ENCODE measurements around the gene ARID1B. TPM values are rescaled to one million over a fixed set of nuclear protein-coding genes. Genes with fewer than 3 reads are reported as not detected.

ARID1B gene
- total and polyA plus RNA-seq, 2 donors (not counting 1 experiment from before 2014, with no cell fraction given): 47.2 to 280 TPM

GRCh38 chr6:157073596-157073995, 296.4 kb downstream of the ARID1B start:
- Histone ChIP-seq H3K79me2 (ENCODE audit: control insufficient read depth, insufficient read depth, low read length) (peaks cover 87% of the 10 kb centered on the region), H3K4me2 (replicated peaks; ENCODE audit: low read depth, low read length, poor library complexity, severe bottlenecking) (no peak overlapping the region), H3K9ac (ENCODE audit: low read length) (no peak overlapping the region), H2AFZ (ENCODE audit: insufficient read depth, low read depth, low read length, poor library complexity, severe bottlenecking) (no peak overlapping the region), H3K9me3 (ENCODE audit: control extremely low read depth in 1 of 3, control insufficient read depth in 2 of 3, insufficient read depth in 1 of 3, low read length in 2 of 3) (peaks cover 0 to 4% (median 2%) of the 10 kb centered on the region in 3 donors), H3K27me3 (replicated peaks in 1 of 4; ENCODE audit: control extremely low read depth in 1 of 4, control insufficient read depth in 3 of 4, insufficient read depth in 4 of 4, low read length in 3 of 4) (no peaks in the 10 kb centered on the region), H3K27ac (ENCODE audit: low read length in 2 of 2) (no peak overlapping the region), H4K20me1 (ENCODE audit: control insufficient read depth, insufficient read depth, low read length, poor library complexity, severe bottlenecking) (peaks cover 15% of the 10 kb centered on the region), H3K36me3 (replicated peaks in 1 of 2; ENCODE audit: control extremely low read depth in 1 of 2, control insufficient read depth in 1 of 2, extremely low read depth in 1 of 2, insufficient read depth in 2 of 2, low read length in 1 of 2) (peaks cover 0 to 6% of the 10 kb centered on the region in 2 experiments), H3K4me3 (ENCODE audit: control extremely low read depth in 1 of 5, extremely low read depth in 1 of 5, insufficient read depth in 1 of 5, low read depth in 2 of 5, low read length in 4 of 5) (no peak overlapping the region), H3K4me1 (ENCODE audit: control insufficient read depth in 2 of 2, insufficient read depth in 2 of 2, low read length in 2 of 2) (peaks cover 36 to 49% of the 10 kb centered on the region in 2 donors)
- DNase-seq (no peak), ATAC-seq (ENCODE audit: low read depth) (no peak)
- H3K27ac Mint-ChIP-seq: peak overlapping the region; percentile 41
- no peaks in the 10 kb centered on the region for H3K27me3 Mint-ChIP-seq
- TF ChIP-seq EZH2 (IDR thresholded peaks at IDR 0.05; ENCODE audit: borderline replicate concordance, insufficient read depth, low read depth, low read length, poor library complexity, severe bottlenecking) (no peak), CTCF (IDR thresholded peaks at IDR 0.05) (no peak)
- H3K4me1 Mint-ChIP-seq: peaks cover 73% of the 10 kb centered on the region
- CTCF ChIA-PET: no interaction called here
- no peaks in the 10 kb centered on the region for H3K9me3 Mint-ChIP-seq (ENCODE audit: insufficient read depth)
- WGBS (ENCODE audit: insufficient coverage): 100% methylated on average over 2 of the region's 4 CpGs
- intact Hi-C loops (cut with micrococcal nuclease): no loop called here
- no peak overlapping the region for H3K4me3 Mint-ChIP-seq
- POLR2A ChIA-PET: interaction anchor here (0.7 kb wide), 1 partner anchor 387 kb away, joined by 4 read pairs; no protein-coding TSS in a partner anchor

- Mint-ChIP-seq H3K27me3 (no peaks in the 10 kb centered on the region), H3K4me1 (peaks cover 77% of the 10 kb centered on the region), H3K27ac (no peak overlapping the region), H3K4me3 (no peak overlapping the region), H3K9me3 (ENCODE audit: insufficient read depth) (no peaks in the 10 kb centered on the region)
- no peak overlapping the region for H3K27ac ChIP-seq (ENCODE audit: low read length in 2 of 2)
- DNase-seq (no peak), ATAC-seq (ENCODE audit: low read depth) (no peak)
- H4K20me1 ChIP-seq (ENCODE audit: control insufficient read depth, insufficient read depth, low read length, poor library complexity, severe bottlenecking): peaks cover 17% of the 10 kb centered on the region
- H3K27me3 ChIP-seq (replicated peaks in 1 of 4; ENCODE audit: control extremely low read depth in 1 of 4, control insufficient read depth in 3 of 4, insufficient read depth in 4 of 4, low read length in 3 of 4): no peaks in the 10 kb centered on the region
- TF ChIP-seq EZH2 (IDR thresholded peaks at IDR 0.05; ENCODE audit: borderline replicate concordance, insufficient read depth, low read depth, low read length, poor library complexity, severe bottlenecking) (no peak), CTCF (IDR thresholded peaks at IDR 0.05) (no peak)
- WGBS (ENCODE audit: insufficient coverage): no CpG with 5 or more reads among the region's 1 CpG
- no peak overlapping the region for H3K4me3 ChIP-seq (ENCODE audit: control extremely low read depth in 1 of 5, extremely low read depth in 1 of 5, insufficient read depth in 1 of 5, low read depth in 2 of 5, low read length in 4 of 5)
- ChIA-PET POLR2A (no interaction called here), CTCF (no interaction called here)
- H3K4me2 ChIP-seq (replicated peaks; ENCODE audit: low read depth, low read length, poor library complexity, severe bottlenecking): no peak overlapping the region
- intact Hi-C loops (cut with micrococcal nuclease): no loop called here
- H3K36me3 ChIP-seq (replicated peaks in 1 of 2; ENCODE audit: control extremely low read depth in 1 of 2, control insufficient read depth in 1 of 2, extremely low read depth in 1 of 2, insufficient read depth in 2 of 2, low read length in 1 of 2): peaks cover 0 to 6% of the 10 kb centered on the region in 2 experiments
- peaks cover 87% of the 10 kb centered on the region for H3K79me2 ChIP-seq (ENCODE audit: control insufficient read depth, insufficient read depth, low read length)
- H3K9me3 ChIP-seq (ENCODE audit: control extremely low read depth in 1 of 3, control insufficient read depth in 2 of 3, insufficient read depth in 1 of 3, low read length in 2 of 3): peaks cover 0 to 4% (median 2%) of the 10 kb centered on the region in 3 donors
- peaks cover 36 to 51% of the 10 kb centered on the region in 2 donors for H3K4me1 ChIP-seq (ENCODE audit: control insufficient read depth in 2 of 2, insufficient read depth in 2 of 2, low read length in 2 of 2)
- no peak overlapping the region for H2AFZ ChIP-seq (ENCODE audit: insufficient read depth, low read depth, low read length, poor library complexity, severe bottlenecking)
- no peak overlapping the region for H3K9ac ChIP-seq (ENCODE audit: low read length)
Measured at GRCh38 chr6:157074969-157075368, 297.8 kb downstream of the ARID1B start.
